ENCODE data around the gene GPR107.

DNA sequence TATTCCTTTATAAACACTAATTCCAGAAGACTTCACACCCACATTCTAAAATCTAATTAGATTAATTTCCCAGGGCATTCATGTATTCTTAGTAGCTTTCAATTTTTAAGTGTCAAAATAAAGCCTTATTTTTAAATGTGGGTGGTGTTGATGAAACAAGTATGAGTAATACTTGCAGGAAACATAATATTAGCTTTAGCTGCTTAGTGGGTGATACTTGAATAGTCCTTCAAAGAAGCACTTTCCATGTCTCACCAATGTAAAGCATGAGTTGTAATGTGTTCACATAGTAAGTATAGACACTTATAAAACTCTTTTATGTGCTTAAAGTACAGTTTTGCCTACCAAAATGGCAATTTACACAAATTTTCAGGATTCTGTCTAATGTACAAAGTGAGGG lies 17.6 kb upstream of the GPR107 start:
- TF ChIP-seq, protein P1, sequence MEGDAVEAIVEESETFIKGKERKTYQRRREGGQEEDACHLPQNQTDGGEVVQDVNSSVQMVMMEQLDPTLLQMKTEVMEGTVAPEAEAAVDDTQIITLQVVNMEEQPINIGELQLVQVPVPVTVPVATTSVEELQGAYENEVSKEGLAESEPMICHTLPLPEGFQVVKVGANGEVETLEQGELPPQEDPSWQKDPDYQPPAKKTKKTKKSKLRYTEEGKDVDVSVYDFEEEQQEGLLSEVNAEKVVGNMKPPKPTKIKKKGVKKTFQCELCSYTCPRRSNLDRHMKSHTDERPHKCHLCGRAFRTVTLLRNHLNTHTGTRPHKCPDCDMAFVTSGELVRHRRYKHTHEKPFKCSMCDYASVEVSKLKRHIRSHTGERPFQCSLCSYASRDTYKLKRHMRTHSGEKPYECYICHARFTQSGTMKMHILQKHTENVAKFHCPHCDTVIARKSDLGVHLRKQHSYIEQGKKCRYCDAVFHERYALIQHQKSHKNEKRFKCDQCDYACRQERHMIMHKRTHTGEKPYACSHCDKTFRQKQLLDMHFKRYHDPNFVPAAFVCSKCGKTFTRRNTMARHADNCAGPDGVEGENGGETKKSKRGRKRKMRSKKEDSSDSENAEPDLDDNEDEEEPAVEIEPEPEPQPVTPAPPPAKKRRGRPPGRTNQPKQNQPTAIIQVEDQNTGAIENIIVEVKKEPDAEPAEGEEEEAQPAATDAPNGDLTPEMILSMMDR (IDR thresholded peaks at IDR 0.05): no peak
- TF ChIP-seq POLR2AphosphoS5 (IDR thresholded peaks at IDR 0.05; ENCODE audit: insufficient read depth in 1 of 2, low read depth in 1 of 2): no peak
